SK-N-SH (cell line): ENCODE results near the gene RBM34.

Experiments used
- EZH2phosphoT487 ChIP-seq: fragments of 200-600 bp; sonication (generic); IDR thresholded peaks from 2 replicates; pipeline ENCODE4 v1.6.1; 2017; ENCODE audit warnings: low read depth, mixed run types, mild to moderate bottlenecking, antibody characterized with exemption, moderate library complexity, borderline replicate concordance
- FOXJ3 ChIP-seq: sonication (generic); formaldehyde crosslinking; IDR thresholded peaks from 2 replicates; pipeline ENCODE4 v1.5.1; 2020; ENCODE audit warnings: mild to moderate bottlenecking, missing genetic modification reagents
- FOXM1 ChIP-seq: IDR thresholded peaks from 2 replicates; pipeline ENCODE4 v1.4.0; 2012; ENCODE audit warnings: low read depth, mild to moderate bottlenecking
- GABPA ChIP-seq: IDR thresholded peaks from 2 replicates; pipeline ENCODE4 v1.4.0; 2012; ENCODE audit warnings: low read depth, mild to moderate bottlenecking
- JUND ChIP-seq: IDR thresholded peaks from 2 replicates; pipeline ENCODE4 v1.4.0; 2012
- MAX ChIP-seq: IDR thresholded peaks from 2 replicates; pipeline ENCODE4 v1.4.0; 2012; ENCODE audit warnings: low read depth
- NFIC ChIP-seq: IDR thresholded peaks from 2 replicates; pipeline ENCODE4 v1.4.0; 2012; ENCODE audit warnings: borderline replicate concordance
- NRF1 ChIP-seq: IDR thresholded peaks from 2 replicates; pipeline ENCODE4 v1.6.1; 2012; ENCODE audit warnings: low read depth, mild to moderate bottlenecking, low read length
- POLR2AphosphoS5 ChIP-seq: IDR thresholded peaks from 2 replicates; pipeline ENCODE4 v1.6.1; 2012; ENCODE audit warnings: low read depth, low read length
- RCOR1 ChIP-seq: fragments of 150-350 bp; IDR thresholded peaks from 2 replicates; pipeline ENCODE4 v1.6.1; 2017; ENCODE audit warnings: antibody characterized with exemption, low read length
- RXRA ChIP-seq: IDR thresholded peaks from 2 replicates; pipeline ENCODE4 v1.4.0; 2012; ENCODE audit warnings: low read depth, mild to moderate bottlenecking, borderline replicate concordance
- SIN3A ChIP-seq: IDR thresholded peaks from 2 replicates; pipeline ENCODE4 v1.6.1; 2012; ENCODE audit warnings: low read depth, mild to moderate bottlenecking, low read length, moderate library complexity, borderline replicate concordance
- SMC3 ChIP-seq: IDR thresholded peaks from 2 replicates; pipeline ENCODE4 v1.6.1; 2012; ENCODE audit warnings: low read depth, low read length, improper control_type of control experiment
- TF ChIP-seq, protein P1 (sequence below): fragments of 200-600 bp; sonication (generic); IDR thresholded peaks from 2 replicates; pipeline ENCODE4 v1.6.1; 2017; ENCODE audit warnings: antibody characterized with exemption, mild to moderate bottlenecking, moderate library complexity

DNA sequence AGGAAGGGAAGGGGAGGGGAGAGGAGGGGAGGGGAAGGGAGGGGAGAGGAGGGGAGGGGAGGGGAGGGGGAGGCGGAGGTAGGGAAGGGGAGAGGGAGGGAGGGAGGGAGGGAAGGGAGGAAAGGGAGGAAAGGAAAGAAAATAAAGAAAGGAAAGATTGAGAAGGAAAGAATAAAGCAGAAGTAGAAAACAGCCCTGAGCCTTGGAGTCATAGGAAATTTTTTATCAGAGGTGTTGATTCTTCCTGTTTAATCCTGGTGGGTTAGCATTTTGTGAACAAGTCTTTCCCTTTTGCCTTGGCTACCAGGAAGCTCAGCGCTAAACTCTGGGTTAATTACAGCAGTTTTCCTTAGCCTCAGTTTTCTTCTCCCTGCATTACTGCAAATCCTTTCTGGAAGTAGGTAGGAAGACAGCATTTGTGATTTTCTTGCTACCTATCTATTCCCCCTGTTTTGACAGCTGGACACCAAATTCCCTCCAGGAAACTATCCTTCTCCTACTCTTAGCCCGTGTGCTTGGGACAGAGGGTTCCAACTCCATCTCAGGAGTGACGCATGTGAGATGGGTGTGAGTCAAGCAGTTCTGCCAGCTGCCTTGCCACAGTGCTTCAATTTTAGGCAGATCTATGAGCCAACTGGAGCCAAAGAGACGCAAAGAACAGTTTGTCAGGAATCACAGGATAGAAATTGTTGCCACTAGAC, 59.3 kb downstream of the RBM34 start:
- TF ChIP-seq, protein P1, sequence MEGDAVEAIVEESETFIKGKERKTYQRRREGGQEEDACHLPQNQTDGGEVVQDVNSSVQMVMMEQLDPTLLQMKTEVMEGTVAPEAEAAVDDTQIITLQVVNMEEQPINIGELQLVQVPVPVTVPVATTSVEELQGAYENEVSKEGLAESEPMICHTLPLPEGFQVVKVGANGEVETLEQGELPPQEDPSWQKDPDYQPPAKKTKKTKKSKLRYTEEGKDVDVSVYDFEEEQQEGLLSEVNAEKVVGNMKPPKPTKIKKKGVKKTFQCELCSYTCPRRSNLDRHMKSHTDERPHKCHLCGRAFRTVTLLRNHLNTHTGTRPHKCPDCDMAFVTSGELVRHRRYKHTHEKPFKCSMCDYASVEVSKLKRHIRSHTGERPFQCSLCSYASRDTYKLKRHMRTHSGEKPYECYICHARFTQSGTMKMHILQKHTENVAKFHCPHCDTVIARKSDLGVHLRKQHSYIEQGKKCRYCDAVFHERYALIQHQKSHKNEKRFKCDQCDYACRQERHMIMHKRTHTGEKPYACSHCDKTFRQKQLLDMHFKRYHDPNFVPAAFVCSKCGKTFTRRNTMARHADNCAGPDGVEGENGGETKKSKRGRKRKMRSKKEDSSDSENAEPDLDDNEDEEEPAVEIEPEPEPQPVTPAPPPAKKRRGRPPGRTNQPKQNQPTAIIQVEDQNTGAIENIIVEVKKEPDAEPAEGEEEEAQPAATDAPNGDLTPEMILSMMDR, result no peak
- TF ChIP-seq GABPA, result no peak
- TF ChIP-seq NRF1, result no peak
- no peak for TF ChIP-seq SIN3A
- no peak for TF ChIP-seq NFIC
- no peak for TF ChIP-seq RCOR1
- TF ChIP-seq SMC3, result no peak
- TF ChIP-seq EZH2phosphoT487, result no peak
- TF ChIP-seq POLR2AphosphoS5, result no peak
- no peak for TF ChIP-seq RXRA
- TF ChIP-seq FOXM1, result no peak
- no peak for TF ChIP-seq FOXJ3 (CRISPR knock-in tag)
- no peak for TF ChIP-seq JUND
- no peak for TF ChIP-seq MAX
